ENCODE results near the gene ROGDI. TPM values are rescaled to one million over a fixed set of nuclear protein-coding genes. Genes with fewer than 3 reads are reported as not detected.

Gene ROGDI
- total RNA-seq, 2 experiments from 2014 or later = 12.3 to 13.1 TPM

DNA sequence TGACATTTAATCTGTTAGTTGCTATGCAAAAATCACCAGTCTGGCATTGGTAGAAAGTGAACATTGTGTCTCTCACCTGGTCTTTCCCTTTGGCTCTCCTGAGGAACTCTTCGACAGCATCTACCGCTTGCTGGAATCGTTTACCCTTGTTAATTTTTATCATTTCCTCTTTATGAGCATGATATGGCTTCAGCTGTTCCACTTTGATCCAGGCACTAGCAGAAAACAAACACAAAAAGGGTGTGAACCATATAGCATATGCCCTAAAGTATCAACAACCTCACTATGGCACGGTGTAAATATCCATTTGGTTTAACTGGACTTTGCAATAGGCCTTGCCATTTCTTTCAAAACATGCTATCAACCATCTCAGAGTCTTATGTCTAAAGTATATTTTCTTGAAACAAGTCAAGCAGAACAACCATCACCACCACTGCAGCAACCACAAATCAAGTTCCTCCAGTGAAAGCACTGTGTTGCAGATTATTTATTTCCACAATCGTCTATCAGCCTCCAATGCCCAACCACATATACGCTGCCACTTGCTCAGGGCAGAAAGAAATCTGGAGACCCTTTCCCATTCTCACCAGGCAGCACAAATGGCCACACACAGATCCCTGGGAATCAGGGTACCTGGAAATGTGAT, 30.4 kb upstream of the ROGDI start:
- Mint-ChIP-seq H3K36me3 (ENCODE audit: low read depth) (peaks cover 54% of the 10 kb centered on the region), H3K27ac (peak overlapping the region; percentile 20), H3K9me3 (ENCODE audit: insufficient read depth) (no peaks in the 10 kb centered on the region)

DNA sequence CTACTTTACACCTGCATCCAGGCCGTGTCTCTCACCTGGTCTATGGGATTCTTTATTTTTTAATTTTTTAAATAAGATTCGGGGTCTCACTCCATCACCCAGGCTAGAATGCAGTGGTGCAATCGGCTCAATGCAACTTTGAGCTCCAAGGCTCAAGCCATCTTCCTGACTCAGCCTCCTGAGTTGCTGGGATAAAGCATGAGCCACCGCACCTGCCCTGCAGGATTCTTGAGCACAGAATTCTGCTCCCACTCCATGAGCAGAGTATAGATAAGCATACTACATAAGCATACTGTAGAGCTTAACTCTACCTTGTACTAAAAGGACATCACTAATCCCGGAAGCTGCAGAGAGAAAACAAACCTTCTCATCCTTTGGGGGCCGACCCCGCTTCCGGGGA, 29.2 kb upstream of the ROGDI start:
- ChIA-PET CTCF (no interaction called here), POLR2A (no interaction called here)
- Mint-ChIP-seq H3K9me3 (ENCODE audit: insufficient read depth) (no peaks in the 10 kb centered on the region), H3K27ac (no peak overlapping the region), H3K36me3 (ENCODE audit: low read depth) (peaks cover 54% of the 10 kb centered on the region), H3K4me1 (ENCODE audit: low read depth) (peaks cover 14% of the 10 kb centered on the region), H3K27me3 (ENCODE audit: low read depth) (no peaks in the 10 kb centered on the region), H3K4me3 (no peak overlapping the region)
- DNase-seq (no peak), ATAC-seq (no peak)

More for the DNA sequence above, 30.4 kb upstream of the ROGDI start:
- H3K27me3 Mint-ChIP-seq (ENCODE audit: low read depth) = no peaks in the 10 kb centered on the region
- no peak for DNase-seq
- ATAC-seq = no peak
- H3K4me1 Mint-ChIP-seq (ENCODE audit: low read depth) = peaks cover 14% of the 10 kb centered on the region
- POLR2A ChIA-PET = interaction anchor here (1.3 kb wide), 1 partner anchor 14 kb away, joined by 5 read pairs; the partner anchor contains the start of genes GLYR1 and UBN1
- no peak overlapping the region for H3K4me3 Mint-ChIP-seq
- CTCF ChIA-PET = interaction anchor here (0.8 kb wide), 2 partner anchors 12 to 259 kb away, joined by 3 read pairs; no protein-coding TSS in a partner anchor

DNA sequence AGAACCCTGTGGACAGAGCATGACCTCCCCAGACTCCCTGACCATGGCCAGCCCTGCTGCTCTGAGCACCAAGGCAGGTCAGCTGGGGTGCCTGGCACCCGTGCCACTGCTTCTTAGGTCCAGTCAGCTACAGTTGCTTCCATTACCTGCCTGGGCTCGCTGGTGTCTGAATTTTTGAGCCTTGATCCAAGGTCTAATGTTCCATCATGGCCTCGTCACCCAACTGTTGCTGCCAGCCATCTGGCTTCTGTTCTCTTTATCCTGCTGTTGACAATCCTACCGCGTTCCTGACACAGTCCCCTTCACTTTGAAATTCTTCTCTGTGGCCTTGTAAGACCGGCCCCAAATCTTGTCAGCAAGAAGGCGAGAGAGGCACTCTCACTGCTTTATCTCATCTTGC, 28.0 kb upstream of the ROGDI start:
- H3K4me1 Mint-ChIP-seq (ENCODE audit: low read depth) = peaks cover 14% of the 10 kb centered on the region
- peaks cover 53% of the 10 kb centered on the region for H3K36me3 Mint-ChIP-seq (ENCODE audit: low read depth)
- H3K4me3 Mint-ChIP-seq = no peak overlapping the region
- POLR2A ChIA-PET = interaction anchor here (0.6 kb wide), 1 partner anchor 291 kb away, joined by 3 read pairs; no protein-coding TSS in a partner anchor
- H3K9me3 Mint-ChIP-seq (ENCODE audit: insufficient read depth) = no peaks in the 10 kb centered on the region
- no peak for ATAC-seq
- no peak overlapping the region for H3K27ac Mint-ChIP-seq
- CTCF ChIA-PET = no interaction called here
- no peak for DNase-seq
- H3K27me3 Mint-ChIP-seq (ENCODE audit: low read depth) = no peaks in the 10 kb centered on the region

DNA sequence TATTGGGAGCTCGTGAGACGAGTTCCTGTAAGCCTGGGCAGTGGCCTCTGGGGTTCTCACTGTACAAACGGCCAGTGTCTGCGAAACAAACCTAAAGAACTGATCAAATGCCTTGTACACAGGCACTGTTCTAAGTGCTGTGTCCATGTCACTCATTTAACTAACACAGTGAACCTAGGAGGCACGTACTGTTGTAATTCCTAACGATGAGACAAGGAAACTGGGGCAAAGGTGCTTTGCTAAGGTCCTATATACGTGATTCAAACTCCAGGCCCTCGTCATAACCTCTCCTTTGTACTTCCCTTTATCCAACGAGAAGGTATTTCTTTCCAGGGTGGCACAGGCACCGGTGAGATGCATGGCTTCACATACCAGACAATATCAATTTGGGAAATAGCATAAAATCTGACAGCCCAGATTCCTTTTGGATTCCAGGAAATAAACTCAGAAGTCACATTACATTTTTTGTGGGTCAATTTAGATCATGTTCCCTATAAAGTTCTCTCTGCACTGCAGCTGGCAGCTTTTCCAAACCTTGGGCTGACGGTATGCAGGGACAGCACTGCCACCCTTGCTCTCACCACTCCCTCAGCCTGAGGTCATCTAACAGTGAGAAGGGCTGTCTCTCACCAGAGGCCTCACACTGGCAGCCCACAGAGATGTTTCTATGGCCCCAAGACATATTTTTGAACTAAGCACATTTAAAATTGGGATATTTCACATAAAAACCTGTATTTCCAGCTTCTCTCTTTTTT, 26.3 kb upstream of the ROGDI start:
- no peak overlapping the region for H3K27ac Mint-ChIP-seq
- CTCF ChIA-PET = no interaction called here
- POLR2A ChIA-PET = no interaction called here
- no peaks in the 10 kb centered on the region for H3K27me3 Mint-ChIP-seq (ENCODE audit: low read depth)
- H3K4me3 Mint-ChIP-seq = no peak overlapping the region
- H3K36me3 Mint-ChIP-seq (ENCODE audit: low read depth) = peaks cover 61% of the 10 kb centered on the region
- DNase-seq (no peak), ATAC-seq (no peak)
- peaks cover 6% of the 10 kb centered on the region for H3K4me1 Mint-ChIP-seq (ENCODE audit: low read depth)
- H3K9me3 Mint-ChIP-seq (ENCODE audit: insufficient read depth) = no peaks in the 10 kb centered on the region

DNA sequence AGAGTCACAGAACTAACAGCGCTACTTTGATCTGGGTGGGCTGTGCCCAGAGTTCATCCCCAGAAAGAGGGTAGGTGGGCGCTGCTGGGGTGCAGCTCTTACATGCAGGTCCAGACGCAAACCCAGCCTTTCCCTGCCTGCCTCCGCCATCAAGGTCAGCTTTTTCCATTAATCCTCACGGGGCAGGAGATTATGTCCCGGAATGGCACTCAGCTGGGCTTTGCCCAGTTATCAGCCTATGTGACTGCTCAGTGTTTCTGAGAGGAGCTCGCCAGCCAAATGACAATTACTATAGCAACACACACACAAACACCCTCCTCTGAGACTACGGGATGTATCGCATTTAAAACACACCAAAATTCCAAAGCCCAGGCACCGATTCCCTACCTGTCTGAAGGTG, 24.5 kb upstream of the ROGDI start:
- H3K27ac Mint-ChIP-seq = no peak overlapping the region
- DNase-seq (no peak), ATAC-seq (no peak)
- no peaks in the 10 kb centered on the region for H3K4me1 Mint-ChIP-seq (ENCODE audit: low read depth)
- H3K9me3 Mint-ChIP-seq (ENCODE audit: insufficient read depth) = no peaks in the 10 kb centered on the region
- no peak overlapping the region for H3K4me3 Mint-ChIP-seq
- H3K36me3 Mint-ChIP-seq (ENCODE audit: low read depth) = peaks cover 60% of the 10 kb centered on the region
- H3K27me3 Mint-ChIP-seq (ENCODE audit: low read depth) = no peaks in the 10 kb centered on the region
- POLR2A ChIA-PET = interaction anchor here (0.8 kb wide), 1 partner anchor 24 kb away, joined by 3 read pairs; the partner anchor contains the start of gene ROGDI
- CTCF ChIA-PET = no interaction called here

DNA sequence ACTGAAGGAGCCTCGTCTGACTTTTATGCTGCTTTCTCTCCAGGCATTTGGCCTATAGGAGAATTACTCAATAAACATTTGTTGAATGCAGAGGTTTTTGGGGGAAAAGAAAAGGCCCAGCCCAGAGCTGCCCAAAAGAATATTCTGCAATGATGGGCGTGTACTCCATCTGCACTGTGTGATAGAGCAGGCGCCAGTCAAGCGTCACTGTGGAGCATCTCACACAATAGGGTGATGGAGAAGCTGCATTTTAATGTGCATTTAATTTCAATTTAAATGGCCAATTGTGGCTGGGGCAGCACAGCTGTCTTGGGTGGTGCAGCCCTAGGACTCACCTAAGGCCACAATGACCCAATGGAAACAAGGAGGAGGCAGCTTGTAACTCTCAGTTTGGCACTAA, 24.1 kb upstream of the ROGDI start:
- no peak overlapping the region for H3K4me3 Mint-ChIP-seq
- no peaks in the 10 kb centered on the region for H3K27me3 Mint-ChIP-seq (ENCODE audit: low read depth)
- no peaks in the 10 kb centered on the region for H3K4me1 Mint-ChIP-seq (ENCODE audit: low read depth)
- peaks cover 60% of the 10 kb centered on the region for H3K36me3 Mint-ChIP-seq (ENCODE audit: low read depth)
- ChIA-PET POLR2A (no interaction called here), CTCF (no interaction called here)
- DNase-seq = no peak
- H3K27ac Mint-ChIP-seq = no peak overlapping the region
- no peak for ATAC-seq
- H3K9me3 Mint-ChIP-seq (ENCODE audit: insufficient read depth) = no peaks in the 10 kb centered on the region

DNA sequence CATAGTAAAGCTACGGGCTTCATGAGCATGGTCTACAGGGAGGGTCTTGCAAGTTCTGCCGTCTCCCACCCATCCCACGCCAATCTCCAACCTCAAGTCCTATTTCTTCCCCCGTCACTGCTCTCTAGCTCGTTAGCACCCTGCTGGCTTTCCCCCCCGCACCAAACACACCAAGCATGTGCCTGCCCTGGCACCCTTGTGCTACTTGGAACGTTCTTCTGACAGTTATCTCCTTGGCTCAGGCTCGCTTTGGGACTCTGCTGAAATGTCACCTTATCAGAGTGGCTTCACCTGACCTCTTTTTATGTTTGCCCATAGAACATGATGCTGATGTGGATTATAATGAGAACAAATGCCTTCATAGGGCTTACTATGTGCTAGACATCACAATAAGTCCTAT, 22.8 kb upstream of the ROGDI start:
- POLR2A ChIA-PET = no interaction called here
- ATAC-seq (no peak), DNase-seq (no peak)
- Mint-ChIP-seq H3K27me3 (ENCODE audit: low read depth) (no peaks in the 10 kb centered on the region), H3K4me3 (no peak overlapping the region), H3K36me3 (ENCODE audit: low read depth) (peaks cover 58% of the 10 kb centered on the region), H3K4me1 (ENCODE audit: low read depth) (no peaks in the 10 kb centered on the region), H3K9me3 (ENCODE audit: insufficient read depth) (no peaks in the 10 kb centered on the region), H3K27ac (no peak overlapping the region)
- CTCF ChIA-PET = no interaction called here

DNA sequence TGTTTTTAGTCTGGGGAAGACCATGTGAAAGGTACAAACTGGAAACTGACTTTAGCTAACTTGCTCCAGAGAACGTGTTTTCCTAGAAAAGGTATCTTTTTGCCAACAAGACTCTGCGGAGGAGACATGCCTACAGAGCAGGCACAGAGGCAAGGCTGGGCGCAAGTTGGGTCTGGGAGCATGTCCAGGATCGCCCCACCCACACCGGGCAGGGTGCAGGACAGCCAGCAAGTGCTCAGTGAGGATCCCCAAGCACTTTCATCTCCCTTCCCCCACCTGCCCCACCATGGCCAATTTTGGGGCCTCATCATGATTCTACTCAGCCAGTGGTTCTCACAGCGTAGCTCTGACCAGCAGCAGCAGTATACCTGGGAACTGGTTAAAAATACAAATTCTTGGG, 18.2 kb upstream of the ROGDI start:
- DNase-seq = no peak
- no peak for ATAC-seq
- Mint-ChIP-seq H3K27ac (no peak overlapping the region), H3K4me1 (ENCODE audit: low read depth) (no peaks in the 10 kb centered on the region), H3K36me3 (ENCODE audit: low read depth) (peaks cover 57% of the 10 kb centered on the region), H3K27me3 (ENCODE audit: low read depth) (no peaks in the 10 kb centered on the region), H3K4me3 (no peak overlapping the region), H3K9me3 (ENCODE audit: insufficient read depth) (no peaks in the 10 kb centered on the region)
- POLR2A ChIA-PET = no interaction called here
- CTCF ChIA-PET = interaction anchor here (1.4 kb wide), 1 partner anchor 12 kb away, joined by 3 read pairs; no protein-coding TSS in a partner anchor

DNA sequence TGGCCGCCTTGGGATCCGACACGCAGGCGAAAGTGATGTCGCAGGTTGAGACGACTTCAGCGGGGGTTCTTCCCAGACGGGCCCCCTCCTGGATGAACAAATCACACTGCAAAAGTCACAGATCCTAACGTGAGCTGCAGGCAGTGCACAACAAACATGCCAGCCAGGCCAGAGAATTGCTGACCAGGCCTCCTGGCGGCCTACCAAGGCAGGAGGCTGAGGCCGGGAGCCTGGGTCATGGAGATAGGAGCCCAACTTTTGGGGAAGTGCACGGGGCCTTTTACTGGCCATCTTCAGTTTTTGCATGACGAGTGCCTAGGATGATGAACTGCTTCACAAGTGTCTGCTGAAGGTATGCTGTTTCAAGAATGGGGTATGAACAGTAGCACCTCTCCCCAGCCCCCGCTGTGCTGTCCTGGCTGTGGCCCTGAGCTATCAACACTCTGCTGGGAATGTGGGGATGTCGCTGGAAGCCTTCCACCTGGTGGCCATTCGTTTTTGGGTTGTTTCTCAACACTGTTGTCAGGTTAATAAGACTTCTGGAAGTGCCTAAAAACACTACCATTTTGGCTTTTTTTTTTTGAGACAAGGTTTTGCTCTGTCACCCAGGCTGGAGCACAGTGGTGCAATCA, 12.2 kb upstream of the ROGDI start:
- H3K27me3 Mint-ChIP-seq (ENCODE audit: low read depth) = no peaks in the 10 kb centered on the region
- no peak for ATAC-seq
- H3K4me3 Mint-ChIP-seq = no peak overlapping the region
- H3K36me3 Mint-ChIP-seq (ENCODE audit: low read depth) = peaks cover 57% of the 10 kb centered on the region
- no peaks in the 10 kb centered on the region for H3K9me3 Mint-ChIP-seq (ENCODE audit: insufficient read depth)
- no peaks in the 10 kb centered on the region for H3K4me1 Mint-ChIP-seq (ENCODE audit: low read depth)
- H3K27ac Mint-ChIP-seq = no peak overlapping the region
- no peak for DNase-seq
- ChIA-PET CTCF (no interaction called here), POLR2A (no interaction called here)

DNA sequence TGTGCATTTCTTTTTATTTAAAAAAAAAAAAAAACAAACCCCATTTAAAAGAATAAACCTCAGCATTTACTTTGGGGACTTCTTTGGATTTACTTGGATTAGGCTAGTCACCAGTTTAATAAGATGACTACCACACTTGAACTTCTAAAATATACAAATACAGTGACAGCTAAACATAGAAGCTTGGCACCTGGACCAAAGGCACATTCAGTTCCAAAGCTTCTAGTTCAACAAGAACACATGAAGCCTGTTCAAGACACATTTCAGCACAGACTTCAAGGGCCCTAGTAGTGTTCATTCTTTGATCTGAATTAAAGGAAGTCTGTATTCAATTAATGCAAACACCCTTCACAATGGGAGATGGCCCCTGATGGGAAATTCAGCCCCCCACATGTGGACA, 11.6 kb upstream of the ROGDI start:
- H3K27ac Mint-ChIP-seq = no peak overlapping the region
- no peak for DNase-seq
- no peaks in the 10 kb centered on the region for H3K27me3 Mint-ChIP-seq (ENCODE audit: low read depth)
- H3K4me3 Mint-ChIP-seq = no peak overlapping the region
- ChIA-PET POLR2A (no interaction called here), CTCF (no interaction called here)
- ATAC-seq = no peak
- H3K4me1 Mint-ChIP-seq (ENCODE audit: low read depth) = no peaks in the 10 kb centered on the region
- H3K9me3 Mint-ChIP-seq (ENCODE audit: insufficient read depth) = no peaks in the 10 kb centered on the region
- peaks cover 54% of the 10 kb centered on the region for H3K36me3 Mint-ChIP-seq (ENCODE audit: low read depth)

DNA sequence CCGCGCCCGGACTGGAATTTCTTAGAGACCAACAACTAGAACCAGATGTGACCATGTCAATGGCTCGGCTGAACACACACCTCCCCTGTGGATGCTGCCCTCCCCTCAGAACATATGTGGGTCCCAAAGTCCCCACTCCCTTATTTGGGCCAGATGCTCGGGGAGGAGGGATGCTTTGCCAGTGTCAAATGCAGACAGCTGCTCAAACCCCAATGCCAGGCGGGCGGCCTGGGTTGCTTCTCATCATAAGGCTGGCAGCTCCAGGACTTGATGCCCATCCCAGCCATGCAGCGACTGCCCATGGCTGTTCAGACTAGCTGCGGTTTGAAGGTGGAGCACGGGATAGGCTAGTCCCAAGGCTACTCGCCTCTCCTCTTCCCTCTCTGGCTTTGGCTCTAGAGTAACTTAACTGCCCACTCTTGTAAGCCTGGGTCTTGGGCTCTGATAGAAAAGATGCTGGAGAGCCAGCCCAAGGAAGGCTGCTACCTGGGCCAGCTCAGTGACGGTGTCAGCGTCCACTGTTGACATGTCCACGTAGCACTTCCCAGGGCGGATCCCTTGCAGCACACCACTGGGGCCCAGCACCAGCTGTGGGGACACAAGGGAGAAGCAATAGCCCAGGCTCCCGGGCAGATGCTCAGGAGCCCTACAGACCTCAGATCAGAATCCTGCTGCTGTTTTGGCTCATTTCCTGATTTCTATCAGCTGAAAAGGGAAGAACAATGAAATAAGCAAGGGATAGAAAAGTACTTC, 11.0 kb upstream of the ROGDI start:
- Mint-ChIP-seq H3K4me1 (ENCODE audit: low read depth) (no peaks in the 10 kb centered on the region), H3K9me3 (ENCODE audit: insufficient read depth) (no peaks in the 10 kb centered on the region), H3K27me3 (ENCODE audit: low read depth) (no peaks in the 10 kb centered on the region), H3K27ac (no peak overlapping the region), H3K36me3 (ENCODE audit: low read depth) (peaks cover 53% of the 10 kb centered on the region), H3K4me3 (no peak overlapping the region)
- ATAC-seq (no peak), DNase-seq (no peak)
- ChIA-PET CTCF (no interaction called here), POLR2A (no interaction called here)

DNA sequence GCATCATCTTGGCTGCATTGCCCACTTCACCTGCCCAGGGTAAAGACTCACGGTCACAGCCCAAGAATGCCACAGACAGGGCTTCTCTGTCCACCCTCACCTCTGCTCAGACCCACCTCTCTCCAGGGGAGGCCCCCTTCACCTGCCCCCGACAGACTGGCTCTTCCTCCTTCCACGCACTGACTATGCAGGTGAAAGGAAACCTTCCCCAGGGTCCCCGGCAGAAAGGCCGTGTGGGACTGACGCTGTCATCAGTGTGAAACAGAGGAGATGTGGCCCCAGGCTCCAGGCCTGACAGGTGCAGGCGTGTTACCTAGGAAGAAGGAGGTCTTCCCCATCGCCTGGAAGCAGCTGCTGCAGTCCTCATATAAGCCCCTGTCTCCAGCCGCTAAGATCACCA, 9.3 kb upstream of the ROGDI start:
- Mint-ChIP-seq H3K9me3 (ENCODE audit: insufficient read depth) (no peaks in the 10 kb centered on the region), H3K27me3 (ENCODE audit: low read depth) (no peaks in the 10 kb centered on the region), H3K4me3 (no peak overlapping the region), H3K36me3 (ENCODE audit: low read depth) (peaks cover 53% of the 10 kb centered on the region), H3K4me1 (ENCODE audit: low read depth) (no peaks in the 10 kb centered on the region), H3K27ac (no peak overlapping the region)
- DNase-seq (no peak), ATAC-seq (no peak)
- CTCF ChIA-PET = no interaction called here
- POLR2A ChIA-PET = interaction anchor here (1.2 kb wide), 1 partner anchor 9 kb away, joined by 3 read pairs; no protein-coding TSS in a partner anchor
